ENCODE data around the gene ME3. TPM values are rescaled to one million over a fixed set of nuclear protein-coding genes. Genes with fewer than 3 reads are reported as not detected.

The ME3 gene
- total RNA-seq, 1 donor from 2014 or later, result 12.2 TPM

DNA sequence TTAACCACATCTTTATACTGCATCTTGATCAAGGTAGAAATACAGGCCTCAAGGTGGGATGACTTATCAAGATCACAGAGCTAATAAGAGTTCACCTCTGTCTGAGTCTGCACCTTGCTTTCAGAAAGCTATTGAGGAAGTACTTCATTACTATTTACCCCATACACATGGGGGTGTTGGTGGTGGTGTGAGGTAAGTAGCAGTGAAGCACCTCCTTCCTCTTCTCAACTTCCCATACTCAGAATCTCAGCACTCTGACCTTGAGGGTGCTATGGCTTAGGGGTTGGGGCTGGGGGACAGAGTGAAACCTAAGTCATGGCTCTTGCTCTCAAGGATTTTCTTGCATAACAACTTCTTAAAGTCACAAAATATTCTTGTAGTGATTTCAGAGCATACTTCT is 56.9 kb downstream of the ME3 start:
- intact Hi-C loops (cut with micrococcal nuclease), result no loop called here
- Mint-ChIP-seq H3K27ac (no peak overlapping the region), H3K27me3 (peaks cover 3% of the 10 kb centered on the region), H3K36me3 (ENCODE audit: low read depth) (peaks cover 5% of the 10 kb centered on the region), H3K9me3 (peaks cover 6% of the 10 kb centered on the region), H3K4me3 (no peak overlapping the region), H3K4me1 (peaks cover 2% of the 10 kb centered on the region)
- no peak for DNase-seq

DNA sequence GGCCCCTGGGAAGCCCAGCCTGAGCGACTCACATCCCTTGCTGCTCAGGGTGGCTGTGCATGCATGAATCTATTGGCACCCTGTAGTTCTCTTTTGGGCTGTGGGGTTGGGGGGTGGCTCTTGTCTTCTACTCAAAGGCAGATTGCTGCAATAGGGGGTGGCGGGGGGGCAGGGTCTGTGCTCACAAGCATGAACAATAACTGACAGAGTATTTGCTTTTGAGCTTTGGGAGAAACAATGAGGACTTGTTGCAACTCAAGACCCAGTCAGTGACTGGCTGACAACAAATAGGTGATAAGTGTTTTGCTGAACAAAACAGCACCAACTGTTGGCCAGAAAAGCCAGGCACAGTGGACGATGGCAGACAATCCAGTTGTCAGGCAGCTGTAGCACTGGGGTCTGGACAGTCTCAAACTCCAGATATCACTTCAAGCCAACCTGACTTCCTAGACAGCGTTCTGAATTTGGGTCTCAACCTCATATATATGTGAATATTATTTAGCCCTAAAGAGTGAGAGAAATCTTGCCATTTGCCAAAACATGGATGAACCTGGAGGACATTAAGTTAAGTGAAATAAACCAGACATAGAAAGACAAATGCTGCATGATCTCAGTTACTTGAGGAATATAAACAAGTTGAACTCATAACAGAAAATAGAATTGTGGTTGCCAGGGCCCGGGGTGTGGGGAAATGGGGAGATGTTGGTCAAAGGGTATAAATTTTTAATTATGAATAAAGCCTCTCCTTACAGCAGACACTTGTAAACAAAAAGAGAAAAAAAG is 61.7 kb downstream of the ME3 start:
- intact Hi-C loops (cut with micrococcal nuclease), result no loop called here
- DNase-seq, result no peak
- Mint-ChIP-seq H3K36me3 (ENCODE audit: low read depth) (no peaks in the 10 kb centered on the region), H3K9me3 (peaks cover 6% of the 10 kb centered on the region), H3K27me3 (peaks cover 3% of the 10 kb centered on the region), H3K4me3 (no peak overlapping the region), H3K4me1 (peaks cover 21% of the 10 kb centered on the region), H3K27ac (no peak overlapping the region)

- Mint-ChIP-seq H3K27me3 (peaks cover 3% of the 10 kb centered on the region), H3K4me3 (no peak overlapping the region), H3K4me1 (peaks cover 22% of the 10 kb centered on the region), H3K9me3 (peaks cover 6% of the 10 kb centered on the region), H3K36me3 (ENCODE audit: low read depth) (no peaks in the 10 kb centered on the region), H3K27ac (no peak overlapping the region)
- intact Hi-C loops (cut with micrococcal nuclease), result loop anchor here (1.0 kb wide), 3 partner anchors 15 to 210 kb away; no protein-coding TSS in a partner anchor
- DNase-seq, result peak; percentile 82
Measured at GRCh38 chr11:86608251-86608799, 64.1 kb downstream of the ME3 start.

- no peaks in the 10 kb centered on the region for H3K9me3 Mint-ChIP-seq
- no peak overlapping the region for H3K4me3 Mint-ChIP-seq
- intact Hi-C loops (cut with micrococcal nuclease), result no loop called here
- H3K36me3 Mint-ChIP-seq (ENCODE audit: low read depth), result no peaks in the 10 kb centered on the region
- DNase-seq, result no peak
- H3K4me1 Mint-ChIP-seq, result peaks cover 24% of the 10 kb centered on the region
- H3K27ac Mint-ChIP-seq, result peak overlapping the region; percentile 4
- no peaks in the 10 kb centered on the region for H3K27me3 Mint-ChIP-seq
Measured at GRCh38 chr11:86606836-86607481, 65.5 kb downstream of the ME3 start.

GRCh38 chr11:86606270-86606835 is 66.1 kb downstream of the ME3 start:
- H3K36me3 Mint-ChIP-seq (ENCODE audit: low read depth), result no peaks in the 10 kb centered on the region
- no peak overlapping the region for H3K27ac Mint-ChIP-seq
- peaks cover 24% of the 10 kb centered on the region for H3K4me1 Mint-ChIP-seq
- H3K9me3 Mint-ChIP-seq, result no peaks in the 10 kb centered on the region
- no peak for DNase-seq
- intact Hi-C loops (cut with micrococcal nuclease), result no loop called here
- no peaks in the 10 kb centered on the region for H3K27me3 Mint-ChIP-seq
- H3K4me3 Mint-ChIP-seq, result no peak overlapping the region

DNA sequence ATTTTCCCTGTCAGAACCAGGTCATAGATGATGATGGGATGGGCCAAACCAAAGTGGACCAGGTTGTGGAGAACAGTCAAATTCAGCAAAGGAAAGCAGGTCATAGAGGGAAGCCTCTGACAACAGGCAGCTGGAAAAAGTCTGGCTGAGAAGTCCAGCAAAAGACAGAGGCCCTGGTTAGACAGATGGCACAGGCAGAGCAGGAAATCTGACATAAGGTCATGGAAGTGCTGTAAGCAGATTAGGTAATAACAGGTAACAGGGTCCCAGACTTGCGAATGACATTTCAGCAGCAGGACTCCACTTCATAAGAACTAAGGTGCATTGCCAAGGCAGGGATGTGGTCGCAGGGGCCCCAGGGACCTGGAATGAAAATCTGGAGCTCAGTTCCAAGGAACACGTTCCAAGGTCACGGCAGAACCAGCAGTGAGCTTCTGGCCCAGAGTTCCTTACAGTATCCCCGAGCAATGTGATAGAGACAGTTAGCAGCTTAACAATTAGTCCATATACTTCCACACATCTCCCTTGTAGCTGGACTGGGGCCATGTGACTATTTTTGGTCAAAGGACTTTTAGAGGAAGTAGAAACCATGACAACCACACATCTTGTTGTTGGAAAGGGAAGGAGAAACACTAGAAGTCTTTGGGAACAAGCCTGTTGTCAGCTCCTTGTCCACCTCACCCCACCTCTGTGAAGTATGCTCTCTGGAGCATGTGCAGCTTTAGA is 75.4 kb downstream of the ME3 start:
- peaks cover 25% of the 10 kb centered on the region for H3K4me1 Mint-ChIP-seq
- intact Hi-C loops (cut with micrococcal nuclease), result no loop called here
- peaks cover 5% of the 10 kb centered on the region for H3K36me3 Mint-ChIP-seq (ENCODE audit: low read depth)
- no peak overlapping the region for H3K4me3 Mint-ChIP-seq
- H3K27me3 Mint-ChIP-seq, result no peaks in the 10 kb centered on the region
- H3K9me3 Mint-ChIP-seq, result peaks cover 11% of the 10 kb centered on the region
- H3K27ac Mint-ChIP-seq, result no peak overlapping the region
- DNase-seq, result no peak

- intact Hi-C loops (cut with micrococcal nuclease), result no loop called here
- Mint-ChIP-seq H3K4me3 (no peak overlapping the region), H3K9me3 (peaks cover 11% of the 10 kb centered on the region), H3K4me1 (peaks cover 33% of the 10 kb centered on the region), H3K27ac (no peak overlapping the region), H3K36me3 (ENCODE audit: low read depth) (peaks cover 5% of the 10 kb centered on the region), H3K27me3 (no peaks in the 10 kb centered on the region)
- no peak for DNase-seq
Measured at GRCh38 chr11:86595955-86596354, 76.5 kb downstream of the ME3 start.

DNA sequence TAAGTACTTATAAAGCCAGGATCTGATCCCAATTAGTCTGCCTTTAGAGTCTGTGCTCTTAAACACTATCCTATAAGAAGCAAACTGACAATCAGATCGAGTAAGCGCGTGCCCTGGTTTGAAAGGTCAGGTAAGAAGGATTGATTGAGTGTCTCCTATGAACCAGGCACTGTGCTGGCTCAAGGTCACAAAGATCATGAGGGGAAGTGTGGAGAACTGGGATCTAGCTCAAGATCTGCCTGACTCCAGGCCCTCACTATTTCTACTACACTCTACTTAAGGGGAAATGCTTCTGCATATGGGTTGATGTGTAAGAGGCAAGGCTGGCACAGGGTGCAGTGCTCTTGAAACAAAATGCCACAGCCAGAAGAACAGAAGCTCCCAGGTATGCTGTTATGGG is 77.0 kb downstream of the ME3 start:
- H3K27ac Mint-ChIP-seq, result no peak overlapping the region
- no peaks in the 10 kb centered on the region for H3K27me3 Mint-ChIP-seq
- no peak for DNase-seq
- H3K9me3 Mint-ChIP-seq, result peaks cover 11% of the 10 kb centered on the region
- intact Hi-C loops (cut with micrococcal nuclease), result no loop called here
- peaks cover 6% of the 10 kb centered on the region for H3K36me3 Mint-ChIP-seq (ENCODE audit: low read depth)
- no peak overlapping the region for H3K4me3 Mint-ChIP-seq
- peaks cover 37% of the 10 kb centered on the region for H3K4me1 Mint-ChIP-seq

DNA sequence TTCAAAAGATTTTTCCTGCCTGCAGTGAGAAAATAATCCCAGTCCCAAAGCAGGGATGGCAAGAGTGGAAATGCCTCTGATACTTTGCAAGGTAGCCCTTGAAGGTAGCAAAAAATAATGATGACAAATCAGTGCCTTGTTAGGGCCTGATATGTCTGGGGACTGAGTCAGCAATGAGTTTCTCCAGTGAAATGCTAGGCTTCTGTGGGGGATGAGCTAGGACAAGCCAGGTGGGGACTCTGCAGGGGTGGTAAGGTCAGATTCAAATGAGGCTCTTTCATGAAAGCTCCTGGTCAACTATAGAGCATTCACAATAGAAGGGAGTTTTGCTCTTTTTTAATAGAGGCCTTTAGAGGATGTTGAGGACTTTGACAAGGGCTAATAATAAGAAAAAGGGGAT is 77.7 kb downstream of the ME3 start:
- peaks cover 9% of the 10 kb centered on the region for H3K36me3 Mint-ChIP-seq (ENCODE audit: low read depth)
- H3K9me3 Mint-ChIP-seq, result peaks cover 11% of the 10 kb centered on the region
- peaks cover 44% of the 10 kb centered on the region for H3K4me1 Mint-ChIP-seq
- intact Hi-C loops (cut with micrococcal nuclease), result no loop called here
- H3K27me3 Mint-ChIP-seq, result no peaks in the 10 kb centered on the region
- peak overlapping the region; percentile 6 for H3K27ac Mint-ChIP-seq
- no peak overlapping the region for H3K4me3 Mint-ChIP-seq
- DNase-seq, result no peak

DNA sequence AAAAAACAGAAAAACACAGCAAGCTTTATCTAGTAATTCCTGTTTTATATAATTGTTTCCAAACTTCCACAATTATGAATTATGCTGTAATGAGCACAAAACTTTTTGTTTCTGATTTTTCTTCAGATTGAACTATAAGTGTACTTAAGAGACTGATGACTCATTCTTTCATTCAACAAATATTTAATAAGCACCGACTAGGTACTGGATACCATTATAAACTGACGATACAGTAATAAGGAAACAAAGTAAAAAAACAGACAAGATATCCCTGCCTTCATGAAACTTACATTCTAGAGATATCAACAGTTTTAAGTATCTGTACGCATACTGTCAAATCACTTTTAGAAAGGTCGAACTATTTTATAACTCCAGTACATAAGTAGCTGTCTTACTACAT is 78.6 kb downstream of the ME3 start:
- Mint-ChIP-seq H3K36me3 (ENCODE audit: low read depth) (peaks cover 7% of the 10 kb centered on the region), H3K4me3 (no peak overlapping the region), H3K4me1 (peaks cover 47% of the 10 kb centered on the region), H3K27ac (no peak overlapping the region), H3K27me3 (no peaks in the 10 kb centered on the region), H3K9me3 (peaks cover 3% of the 10 kb centered on the region)
- intact Hi-C loops (cut with micrococcal nuclease), result loop anchor here (1.0 to 2.0 kb wide), 11 partner anchors 14 to 647 kb away; no protein-coding TSS in a partner anchor
- no peak for DNase-seq

DNA sequence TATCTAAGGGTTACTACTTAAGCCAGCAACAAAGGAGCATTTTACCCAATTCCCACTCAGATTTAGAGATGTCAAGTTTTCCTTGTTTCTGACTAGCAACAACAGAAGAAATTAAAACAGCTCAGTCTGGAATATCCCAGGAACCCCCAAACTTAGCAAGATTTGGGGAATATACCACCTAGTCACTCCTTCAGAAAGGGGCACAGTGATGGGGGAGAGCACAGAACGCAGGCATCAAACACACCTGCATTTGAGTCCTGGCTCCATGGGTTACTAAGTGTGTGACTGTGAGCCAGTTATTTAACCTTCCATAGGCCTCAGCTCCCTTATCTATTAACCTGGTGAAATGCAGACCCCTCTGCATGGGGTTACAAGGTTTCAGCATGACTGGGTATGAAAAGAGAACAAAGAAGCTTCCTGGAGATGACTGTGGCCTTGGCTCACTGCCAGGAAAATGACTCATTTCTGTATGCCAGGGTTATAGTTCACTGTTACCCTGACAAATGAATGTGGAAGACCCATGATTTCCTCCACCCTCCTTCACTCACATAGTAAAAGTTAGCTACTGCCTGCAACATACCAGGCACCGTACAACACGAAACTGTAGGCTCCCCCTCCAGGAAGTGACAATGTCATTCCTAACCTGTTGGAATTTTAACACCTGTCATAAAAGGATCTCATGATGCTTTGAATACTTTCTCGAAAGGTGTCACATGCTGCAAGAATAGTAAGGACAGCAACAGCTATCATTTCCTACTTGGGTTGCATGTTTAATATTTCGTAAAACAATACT is 79.6 kb downstream of the ME3 start:
- Mint-ChIP-seq H3K4me1 (peaks cover 47% of the 10 kb centered on the region), H3K4me3 (peak overlapping the region; percentile 62), H3K27me3 (no peaks in the 10 kb centered on the region), H3K36me3 (ENCODE audit: low read depth) (peaks cover 7% of the 10 kb centered on the region), H3K27ac (peak overlapping the region; percentile 90), H3K9me3 (peaks cover 3% of the 10 kb centered on the region)
- DNase-seq, result peak; percentile 94
- intact Hi-C loops (cut with micrococcal nuclease), result loop anchor here (1.0 to 2.0 kb wide), 11 partner anchors 15 to 646 kb away; no protein-coding TSS in a partner anchor

GRCh38 chr11:86592047-86592591 is 80.3 kb downstream of the ME3 start:
- H3K4me1 Mint-ChIP-seq, result peaks cover 49% of the 10 kb centered on the region
- H3K9me3 Mint-ChIP-seq, result peaks cover 3% of the 10 kb centered on the region
- H3K27ac Mint-ChIP-seq, result peak overlapping the region; percentile 90
- H3K4me3 Mint-ChIP-seq, result no peak overlapping the region
- peaks cover 7% of the 10 kb centered on the region for H3K36me3 Mint-ChIP-seq (ENCODE audit: low read depth)
- intact Hi-C loops (cut with micrococcal nuclease), result loop anchor here (2.0 kb wide), 3 partner anchors 143 to 645 kb away; no protein-coding TSS in a partner anchor
- no peak for DNase-seq
- H3K27me3 Mint-ChIP-seq, result no peaks in the 10 kb centered on the region

Measured in activated CD4-positive, alpha-beta T cell treated with anti-CD3 and anti-CD28 coated beads, Interleukin-2, amount 10 ng/mL, durations not matched to agents 24 days and 14 days (primary cell).